Smooth muscle cell of the pulmonary artery (primary cell): ENCODE data around the gene PLSCR2. TPM values are rescaled to one million over a fixed set of nuclear protein-coding genes. Genes with fewer than 3 reads are reported as not detected.

Experiments
- total RNA-seq: library from RNA; depleted of rRNA; stranded (reverse); fragments of >200 nt; gene quantifications from 2 replicates; pipeline ENCODE4 v1.2.3, GENCODE V29; 2014

The PLSCR2 gene
- total RNA-seq: 0.26 TPM in 1 of 2 replicates, not detected in the other

GRCh38 chr3:146469150-146470017 lies at the start of gene PLSCR2:
PLSCR2 (minus strand) TSS chr3:146469561; CDS start chr3:146459904, 9,657 bp downstream.

Other genes starting within 250 kb of the PLSCR2 start
- gene PLSCR4, start 218.5 kb downstream of the PLSCR2 start, total RNA-seq: 68.2 and 119 TPM in 2 replicates
- gene PLSCR1, start 75.0 kb upstream of the PLSCR2 start, total RNA-seq: 25.6 and 26.6 TPM in 2 replicates
- not detected in 2 replicates for gene PLSCR5, start 135.8 kb upstream of the PLSCR2 start, total RNA-seq